Keratinocyte (primary cell): ENCODE data around the gene ZNF773. TPM values are rescaled to one million over a fixed set of nuclear protein-coding genes. Genes with fewer than 3 reads are reported as not detected.
"Not testable (repeated sequence)": the region's sequence is repeated elsewhere in the genome, so short reads cannot be mapped to it uniquely, and the experiment has no call there.

Experiments
- DNase-seq: peaks from one replicate; pipeline ENCODE4 v3.0.0-alpha.2; 2011; ENCODE audit warnings: low read depth, missing footprints, low spot score
- FAIRE-seq: peaks from 2 replicates; lab custom pipeline; 2011; peaks lifted over from hg19 to GRCh38; lab: Jason Lieb, UNC
- H2AFZ ChIP-seq: 2 replicates; pipeline ENCODE4 v1.6.0; 2012; ENCODE audit warnings: low read length, control low read depth, inconsistent platforms; ENCODE audit not compliant: control insufficient read depth
- H3K27ac ChIP-seq: 2 replicates; pipeline ENCODE4 v1.5.1; 2011; ENCODE audit warnings: low read length; ENCODE audit not compliant: control insufficient read depth, insufficient read depth
- H3K27me3 ChIP-seq: 3 replicates; pipeline ENCODE4 v1.6.0; 2011; ENCODE audit warnings: low read length; ENCODE audit not compliant: control insufficient read depth, insufficient read depth; ENCODE audit errors: extremely low read depth
- H3K36me3 ChIP-seq, 2 experiments: 2 replicates in 1 of 2; 3 replicates in 1 of 2; pipeline ENCODE4 v1.5.1; 2011; ENCODE audit warnings: low read length in 2 of 2, mild to moderate bottlenecking in 1 of 2; ENCODE audit not compliant: control insufficient read depth in 2 of 2, insufficient read depth in 2 of 2; ENCODE audit errors: extremely low read depth in 1 of 2
- H3K4me1 ChIP-seq: 3 replicates; pipeline ENCODE4 v1.5.1; 2011; ENCODE audit warnings: low read length; ENCODE audit not compliant: control insufficient read depth, insufficient read depth; ENCODE audit errors: extremely low read depth
- H3K4me2 ChIP-seq: 3 replicates; pipeline ENCODE4 v1.6.0; 2011; ENCODE audit warnings: low read depth, low read length; ENCODE audit not compliant: control insufficient read depth, insufficient read depth; ENCODE audit errors: extremely low read depth
- H3K4me3 ChIP-seq, 3 experiments: fragments of 200-600 bp in 1 of 3; sonication (generic) in 1 of 3; 2 replicates in 2 of 3; 3 replicates in 1 of 3; pipeline ENCODE4 v1.5.1; 2011 to 2016; ENCODE audit warnings: low read length in 3 of 3, mild to moderate bottlenecking in 3 of 3, control low read depth in 2 of 3, inconsistent platforms in 1 of 3, low read depth in 1 of 3, mixed read lengths in 1 of 3, mixed run types in 1 of 3, moderate library complexity in 1 of 3; ENCODE audit not compliant: control insufficient read depth in 2 of 3, insufficient read depth in 2 of 3; ENCODE audit errors: extremely low read depth in 1 of 3
- H3K79me2 ChIP-seq: 2 replicates; pipeline ENCODE4 v1.6.0; 2012; ENCODE audit warnings: low read length; ENCODE audit not compliant: control insufficient read depth, insufficient read depth
- H3K9ac ChIP-seq: 3 replicates; pipeline ENCODE4 v1.6.0; 2011; ENCODE audit warnings: low read length; ENCODE audit not compliant: control insufficient read depth, insufficient read depth; ENCODE audit errors: extremely low read depth
- H3K9me1 ChIP-seq: 3 replicates; pipeline ENCODE4 v1.6.0; 2011; ENCODE audit warnings: low read length; ENCODE audit not compliant: control insufficient read depth, insufficient read depth; ENCODE audit errors: extremely low read depth
- H3K9me3 ChIP-seq: 2 replicates; pipeline ENCODE4 v1.5.1; 2012; ENCODE audit warnings: low read depth, low read length; ENCODE audit not compliant: control insufficient read depth
- H4K20me1 ChIP-seq: 3 replicates; pipeline ENCODE4 v1.6.0; 2011; ENCODE audit warnings: low read length; ENCODE audit not compliant: control insufficient read depth, insufficient read depth; ENCODE audit errors: extremely low read depth
- EZH2 ChIP-seq: IDR thresholded peaks from one replicate; pipeline ENCODE4 v1.6.1; 2012; ENCODE audit warnings: inconsistent platforms, mild to moderate bottlenecking, low read length, moderate library complexity
- dilution Hi-C: fragments of 300-500 bp; cut with MboI; formaldehyde crosslinking; loops from one replicate; pipeline ENCODE4 v1.7.0; 2020; ENCODE audit warnings: low sequenced_read_pairs; ENCODE audit not compliant: extremely low pct_ligation_motif_present
- polyA plus RNA-seq, 5 experiments: library from polyadenylated mRNA; depleted of rRNA in 3 of 5; stranded (reverse) in 3 of 5; stranded (forward) in 1 of 5; unstranded in 1 of 5; fragments of >200 nt; gene quantifications; 1 replicate in 1 of 5; 2 replicates in 3 of 5; 3 replicates in 1 of 5; pipeline versions ENCODE4 v1.2.1 to v1.2.3, GENCODE V29; 2011 to 2012; ENCODE audit warnings: missing spikeins in 2 of 5, low read depth in 1 of 5, low replicate concordance in 1 of 5
- TF ChIP-seq, protein P1 (sequence below), 3 experiments: IDR thresholded peaks in 1 of 3; conservative IDR thresholded peaks in 1 of 3; optimal IDR thresholded peaks in 1 of 3; 2 replicates in 2 of 3; 3 replicates in 1 of 3; pipeline versions ENCODE3 to v1.5.1; 2011; ENCODE audit warnings: low read length in 3 of 3, mild to moderate bottlenecking in 3 of 3, moderate library complexity in 2 of 3, control low read depth in 1 of 3, inconsistent platforms in 1 of 3; ENCODE audit not compliant: insufficient read depth in 2 of 3; ENCODE audit errors: extremely low read depth in 1 of 3

The ZNF773 gene
- polyA plus RNA-seq, 1 donor (not counting 4 experiments of a cell fraction or from before 2014, with no cell fraction given), result 5.4 TPM

DNA sequence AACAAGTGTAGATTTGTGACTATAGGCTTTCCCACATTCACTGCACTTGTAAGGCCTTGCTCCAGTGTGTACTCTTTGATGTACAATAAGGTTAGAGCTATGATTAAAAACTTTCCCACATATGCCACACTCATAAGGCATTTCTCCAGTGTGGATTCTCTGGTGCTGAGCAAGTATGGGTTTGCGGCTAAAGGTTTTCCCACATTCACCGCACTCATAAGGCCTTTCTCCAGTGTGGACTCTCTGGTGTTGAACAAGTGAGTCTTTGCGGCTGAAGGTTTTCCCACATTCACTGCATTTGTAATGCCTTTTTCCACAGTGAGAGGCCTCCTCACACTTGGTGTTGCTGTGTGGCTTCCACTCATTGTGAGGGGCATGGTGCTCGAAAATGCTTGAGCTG lies 26.1 kb upstream of the ZNF773 start:
- H3K27me3 ChIP-seq, result no peaks in the 10 kb centered on the region
- H3K9me3 ChIP-seq, result peaks cover 26% of the 10 kb centered on the region
- H3K36me3 ChIP-seq, result peaks cover 20 to 26% of the 10 kb centered on the region in 2 experiments
- dilution Hi-C loops, result no loop called here
- H3K4me2 ChIP-seq, result no peak overlapping the region
- peaks cover 17% of the 10 kb centered on the region for H3K79me2 ChIP-seq
- H3K4me3 ChIP-seq, result no peak overlapping the region
- H3K4me1 ChIP-seq, result peaks cover 6% of the 10 kb centered on the region
- TF ChIP-seq, protein P1, sequence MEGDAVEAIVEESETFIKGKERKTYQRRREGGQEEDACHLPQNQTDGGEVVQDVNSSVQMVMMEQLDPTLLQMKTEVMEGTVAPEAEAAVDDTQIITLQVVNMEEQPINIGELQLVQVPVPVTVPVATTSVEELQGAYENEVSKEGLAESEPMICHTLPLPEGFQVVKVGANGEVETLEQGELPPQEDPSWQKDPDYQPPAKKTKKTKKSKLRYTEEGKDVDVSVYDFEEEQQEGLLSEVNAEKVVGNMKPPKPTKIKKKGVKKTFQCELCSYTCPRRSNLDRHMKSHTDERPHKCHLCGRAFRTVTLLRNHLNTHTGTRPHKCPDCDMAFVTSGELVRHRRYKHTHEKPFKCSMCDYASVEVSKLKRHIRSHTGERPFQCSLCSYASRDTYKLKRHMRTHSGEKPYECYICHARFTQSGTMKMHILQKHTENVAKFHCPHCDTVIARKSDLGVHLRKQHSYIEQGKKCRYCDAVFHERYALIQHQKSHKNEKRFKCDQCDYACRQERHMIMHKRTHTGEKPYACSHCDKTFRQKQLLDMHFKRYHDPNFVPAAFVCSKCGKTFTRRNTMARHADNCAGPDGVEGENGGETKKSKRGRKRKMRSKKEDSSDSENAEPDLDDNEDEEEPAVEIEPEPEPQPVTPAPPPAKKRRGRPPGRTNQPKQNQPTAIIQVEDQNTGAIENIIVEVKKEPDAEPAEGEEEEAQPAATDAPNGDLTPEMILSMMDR (optimal IDR thresholded peaks at IDR 0.05 in 1 of 3, IDR thresholded peaks at IDR 0.05 in 1 of 3, conservative IDR thresholded peaks at IDR 0.05 in 1 of 3; ENCODE audit: extremely low read depth in 1 of 3, insufficient read depth in 2 of 3, low read length in 3 of 3), result no peak
- TF ChIP-seq EZH2, result no peak
- DNase-seq (no peak), FAIRE-seq (no peak)
- H3K9ac ChIP-seq, result no peak overlapping the region
- no peaks in the 10 kb centered on the region for H4K20me1 ChIP-seq
- no peak overlapping the region for H2AFZ ChIP-seq
- H3K27ac ChIP-seq, result no peak overlapping the region
- no peaks in the 10 kb centered on the region for H3K9me1 ChIP-seq

DNA sequence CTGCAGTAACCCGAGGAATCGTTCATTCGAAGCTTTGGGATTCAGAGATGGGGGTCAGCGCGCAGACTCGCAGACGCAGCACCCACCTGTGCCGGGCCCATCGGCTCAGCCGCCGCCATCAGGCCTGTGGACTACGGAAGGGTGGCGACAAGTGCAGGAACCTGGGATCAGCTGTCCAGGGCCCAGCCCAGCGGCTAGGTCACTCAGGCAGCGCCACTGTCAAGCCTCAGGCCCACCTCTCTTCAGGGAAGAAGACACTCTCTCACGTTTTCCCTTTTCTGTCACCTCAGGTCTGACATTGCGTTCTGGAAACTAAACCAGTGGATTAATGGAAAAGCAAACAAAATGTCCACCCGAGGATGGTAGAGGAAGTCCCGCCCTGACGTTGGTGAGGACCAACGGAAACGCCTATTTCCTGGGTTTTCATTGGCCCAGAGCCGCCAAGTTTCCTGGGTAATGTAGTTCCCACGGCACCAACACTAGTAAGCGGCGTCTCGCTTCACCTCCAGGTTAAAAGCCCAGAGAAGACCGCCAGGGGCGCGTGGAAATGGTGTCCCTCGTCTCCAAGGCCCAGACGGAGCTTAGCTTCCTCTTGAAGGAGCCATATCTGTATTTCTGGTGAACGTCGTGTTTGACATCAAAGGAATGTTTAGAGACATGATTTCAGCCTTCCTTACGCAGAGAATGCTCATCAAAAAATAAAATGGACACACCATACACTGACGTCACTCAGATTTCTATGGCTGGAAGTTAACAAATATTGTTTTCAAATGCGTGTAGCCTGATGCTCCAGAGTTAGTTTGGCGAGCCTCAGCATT lies 22.3 kb upstream of the ZNF773 start, which contains the start of gene ZNF772:
TSS of gene ZNF772 (minus strand) at position 376 of the 818 bp plus-strand sequence. CDS start at position 119, 257 bp downstream.
- TF ChIP-seq, protein P1 (optimal IDR thresholded peaks at IDR 0.05 in 1 of 3, IDR thresholded peaks at IDR 0.05 in 1 of 3, conservative IDR thresholded peaks at IDR 0.05 in 1 of 3; ENCODE audit: extremely low read depth in 1 of 3, insufficient read depth in 2 of 3, low read length in 3 of 3), result peak; percentile 61 to 84 (median 77)
- no peak for TF ChIP-seq EZH2
- Histone ChIP-seq H3K9ac (peak within 1 kb of the TSS; percentile 64), H2AFZ (peak within 1 kb of the TSS; percentile 93), H3K4me1 (peaks cover 6% of the 10 kb centered on the region), H3K36me3 (peaks cover 20 to 26% of the 10 kb centered on the region in 2 experiments), H3K4me2 (peak within 1 kb of the TSS; percentile 94), H3K27me3 (no peaks in the 10 kb centered on the region), H3K9me1 (no peaks in the 10 kb centered on the region), H3K79me2 (peaks cover 17% of the 10 kb centered on the region), H4K20me1 (no peaks in the 10 kb centered on the region), H3K27ac (peak within 1 kb of the TSS; percentile 35), H3K9me3 (peaks cover 24% of the 10 kb centered on the region), H3K4me3 (peak within 1 kb of the TSS; percentile 59 to 78 (median 69))
- dilution Hi-C loops, result no loop called here
- DNase-seq (peak; percentile 63), FAIRE-seq (peak; percentile 97)

GRCh38 chr19:57487477-57488298 lies 12.1 kb upstream of the ZNF773 start, which contains the start of gene ZNF419:
Gene ZNF419, plus strand, starts transcription at chr19:57487750. Its CDS starts 201 bp downstream, at chr19:57487951.
- Histone ChIP-seq H3K79me2 (peaks cover 13% of the 10 kb centered on the region), H3K4me3 (peak within 1 kb of the TSS; percentile 73 to 81 (median 75)), H3K27ac (peak within 1 kb of the TSS; percentile 55), H3K36me3 (peaks cover 10 to 15% of the 10 kb centered on the region in 2 experiments), H3K4me2 (peak within 1 kb of the TSS; percentile 68), H3K9ac (peak within 1 kb of the TSS; percentile 77), H2AFZ (peak within 1 kb of the TSS; percentile 77)
- H3K9me3 ChIP-seq, H4K20me1 ChIP-seq, dilution Hi-C loops, H3K4me1 ChIP-seq, H3K9me1 ChIP-seq, H3K27me3 ChIP-seq: not testable (repeated sequence)
- peak; percentile 72 for DNase-seq
- peak; percentile 78 for FAIRE-seq
